IMR-90 (cell line): ENCODE data around the gene FER1L5.

Experiments used
- CTCF ChIP-seq: conservative IDR thresholded peaks from 2 replicates; pipeline ENCODE4 v1.5.1; 2012; ENCODE audit warnings: mild to moderate bottlenecking, low read depth, low read length, improper control_type of control experiment
- MAZ ChIP-seq: IDR thresholded peaks from 2 replicates; pipeline ENCODE4 v1.6.1; 2012; ENCODE audit warnings: low read depth, mild to moderate bottlenecking, low read length, improper control_type of control experiment, moderate library complexity, borderline replicate concordance
- POLR2A ChIP-seq: IDR thresholded peaks from 2 replicates; pipeline ENCODE4 v1.6.1; 2012; ENCODE audit warnings: mild to moderate bottlenecking, low read depth, low read length

- TF ChIP-seq CTCF = no peak
- no peak for TF ChIP-seq MAZ
- TF ChIP-seq POLR2A = no peak
Measured at GRCh38 chr2:96661324-96661723, 18.8 kb downstream of the FER1L5 start.
